GM23338 (cell line): Measurements from ENCODE around the gene AFF1. TPM values are rescaled to one million over a fixed set of nuclear protein-coding genes. Genes with fewer than 3 reads are reported as not detected.

Experiments used
- ATAC-seq: fragments of 200-7000 bp; cut with Tn5 transposase; 3 replicates; pipeline ENCODE4 v1.9.1; 2020
- DNase-seq: peaks from one replicate; pipeline ENCODE4 v3.0.0-alpha.2; 2015; ENCODE audit warnings: low spot score
- H2AFZ ChIP-seq: fragments of 200-600 bp; sonication (generic); 2 replicates; pipeline ENCODE4 v1.8.0; 2016; ENCODE audit warnings: antibody characterized with exemption, mild to moderate bottlenecking, moderate library complexity
- H3F3A ChIP-seq: fragments of 200-600 bp; sonication (generic); replicated peaks from 2 replicates; pipeline ENCODE4 v1.8.0; 2017; ENCODE audit warnings: antibody characterized with exemption, mixed run types, low read depth
- H3K27ac ChIP-seq: fragments of 200-600 bp; sonication (generic); 2 replicates; pipeline ENCODE4 v1.6.1; 2016; ENCODE audit warnings: low read depth
- H3K27me3 ChIP-seq: fragments of 200-600 bp; sonication (generic); 2 replicates; pipeline ENCODE4 v1.8.0; 2016; ENCODE audit warnings: mild to moderate bottlenecking, mixed run types, moderate library complexity; ENCODE audit not compliant: insufficient read depth
- H3K36me3 ChIP-seq: fragments of 200-600 bp; sonication (generic); 2 replicates; pipeline ENCODE4 v1.8.0; 2016; ENCODE audit warnings: mild to moderate bottlenecking; ENCODE audit not compliant: insufficient read depth
- H3K4me1 ChIP-seq: fragments of 200-600 bp; sonication (generic); 2 replicates; pipeline ENCODE4 v1.8.0; 2016; ENCODE audit warnings: mild to moderate bottlenecking, moderate library complexity; ENCODE audit not compliant: insufficient read depth
- H3K4me2 ChIP-seq: fragments of 200-600 bp; sonication (generic); 2 replicates; pipeline ENCODE4 v1.7.1; 2017; ENCODE audit warnings: mixed run types
- H3K4me3 ChIP-seq: fragments of 200-600 bp; sonication (generic); 2 replicates; pipeline ENCODE4 v1.6.1; 2016; ENCODE audit warnings: mixed run types
- H3K79me2 ChIP-seq: fragments of 200-600 bp; sonication (generic); replicated peaks from 2 replicates; pipeline ENCODE4 v1.8.0; 2017; ENCODE audit warnings: mild to moderate bottlenecking; ENCODE audit not compliant: insufficient read depth
- H3K9me2 ChIP-seq: fragments of 200-600 bp; sonication (generic); 2 replicates; pipeline ENCODE4 v1.8.0; 2017; ENCODE audit not compliant: insufficient read depth
- H4K20me1 ChIP-seq: fragments of 200-600 bp; sonication (generic); replicated peaks from 2 replicates; pipeline ENCODE4 v1.8.0; 2017; ENCODE audit warnings: mild to moderate bottlenecking; ENCODE audit not compliant: insufficient read depth
- H3K27ac Mint-ChIP-seq: 2 replicates; pipeline ENCODE4 v1.8.0; 2020; ENCODE audit warnings: inconsistent platforms, mild to moderate bottlenecking, moderate library complexity, mixed read lengths
- H3K27me3 Mint-ChIP-seq: 3 replicates; pipeline ENCODE4 v1.8.0; 2022; ENCODE audit warnings: low read depth, mild to moderate bottlenecking, moderate library complexity, mixed read lengths, inconsistent platforms; ENCODE audit not compliant: insufficient read depth, poor library complexity
- H3K36me3 Mint-ChIP-seq: 3 replicates; pipeline ENCODE4 v1.8.0; 2021; ENCODE audit warnings: low read depth, mild to moderate bottlenecking, inconsistent platforms, moderate library complexity, mixed read lengths
- H3K4me1 Mint-ChIP-seq: 3 replicates; pipeline ENCODE4 v1.8.0; 2020; ENCODE audit warnings: mild to moderate bottlenecking, inconsistent platforms, mixed read lengths
- H3K4me3 Mint-ChIP-seq: 3 replicates; pipeline ENCODE4 v1.8.0; 2021; ENCODE audit warnings: moderate library complexity, mild to moderate bottlenecking, inconsistent platforms, mixed read lengths
- H3K9me3 Mint-ChIP-seq: 3 replicates; pipeline ENCODE4 v1.8.0; 2020; ENCODE audit warnings: moderate library complexity, mild to moderate bottlenecking, inconsistent platforms, mixed read lengths
- CREB1 ChIP-seq: fragments of 250-450 bp; sonication (Bioruptor Pico); IDR thresholded peaks from 2 replicates; pipeline ENCODE4 v1.5.0; 2020; ENCODE audit warnings: low read depth, mild to moderate bottlenecking, moderate library complexity
- CTCF ChIP-seq, 2 experiments: fragments of 200-600 bp in 1 of 2; sonication (generic) in 1 of 2; conservative IDR thresholded peaks; 2 replicates each; pipeline versions ENCODE4 v1.5.1 to v1.6.1; 2016 to 2017; ENCODE audit warnings: antibody characterized with exemption in 2 of 2, low read depth in 2 of 2, mild to moderate bottlenecking in 2 of 2, moderate library complexity in 1 of 2
- ETS1 ChIP-seq: IDR thresholded peaks from 2 replicates; pipeline ENCODE4 v1.6.1; 2016; ENCODE audit warnings: antibody characterized with exemption
- EZH2 ChIP-seq: fragments of 200-600 bp; sonication (generic); IDR thresholded peaks from one replicate; pipeline ENCODE4 v1.8.0; 2017; ENCODE audit warnings: antibody characterized with exemption, mild to moderate bottlenecking, low read depth; ENCODE audit not compliant: unreplicated experiment
- EZH2phosphoT487 ChIP-seq: fragments of 200-600 bp; sonication (generic); IDR thresholded peaks from one replicate; pipeline ENCODE4 v1.8.1; 2018; ENCODE audit warnings: antibody characterized with exemption; ENCODE audit not compliant: unreplicated experiment
- JUNB ChIP-seq: IDR thresholded peaks from one replicate; pipeline ENCODE4 v1.6.1; 2016; ENCODE audit warnings: antibody characterized with exemption; ENCODE audit not compliant: unreplicated experiment
- NANOG ChIP-seq: IDR thresholded peaks from 2 replicates; pipeline ENCODE4 v1.6.1; 2016; ENCODE audit warnings: antibody characterized with exemption, borderline replicate concordance
- POLR2AphosphoS5 ChIP-seq: IDR thresholded peaks from 2 replicates; pipeline ENCODE4 v1.6.1; 2016; ENCODE audit warnings: antibody characterized with exemption, low read depth
- REST ChIP-seq: IDR thresholded peaks from one replicate; pipeline ENCODE4 v1.6.1; 2018; ENCODE audit warnings: antibody characterized with exemption; ENCODE audit not compliant: unreplicated experiment
- STAT1 ChIP-seq: IDR thresholded peaks from one replicate; pipeline ENCODE4 v1.6.1; 2016; ENCODE audit warnings: antibody characterized with exemption; ENCODE audit not compliant: unreplicated experiment
- ZNF114 ChIP-seq: fragments of 250-450 bp; sonication (Bioruptor Pico); IDR thresholded peaks from 2 replicates; pipeline ENCODE4 v1.5.0; 2020; ENCODE audit warnings: mild to moderate bottlenecking, moderate library complexity
- ZNF331 ChIP-seq: fragments of 250-450 bp; sonication (Bioruptor Pico); IDR thresholded peaks from 2 replicates; pipeline ENCODE4 v1.5.0; 2020; ENCODE audit warnings: low read depth, mild to moderate bottlenecking, moderate library complexity
- ZNF462 ChIP-seq: fragments of 250-450 bp; sonication (Bioruptor Pico); IDR thresholded peaks from 2 replicates; pipeline ENCODE4 v1.5.0; 2020; ENCODE audit warnings: mild to moderate bottlenecking, moderate library complexity
- polyA plus RNA-seq: library from polyadenylated mRNA; unstranded; fragments of >200 nt; fragmentation: Nextera tagmentation; extraction: Ambion mirVana; gene quantifications from 2 replicates; pipeline ENCODE4 v1.2.1, GENCODE V29; 2016
- total RNA-seq: library from RNA; depleted of rRNA; stranded (reverse); fragments of >200 nt; shearing (Covaris generic); gene quantifications from 2 replicates; pipeline ENCODE4 v1.2.3, GENCODE V29; 2014

AFF1 gene
- total and polyA plus RNA-seq, 2 experiments from 2014 or later = 42.6 to 67.2 TPM

- Histone ChIP-seq H3K4me1 (peaks cover 54% of the 10 kb centered on the region), H3K4me3 (no peak overlapping the region), H3K36me3 (no peaks in the 10 kb centered on the region), H3K4me2 (peak overlapping the region; percentile 1), H2AFZ (no peak overlapping the region), H3F3A (no peaks in the 10 kb centered on the region; the same call in 1 of the 2 replicates), H3K9me2 (no peaks in the 10 kb centered on the region), H3K27me3 (no peaks in the 10 kb centered on the region), H3K79me2 (peaks cover 35% of the 10 kb centered on the region), H4K20me1 (no peaks in the 10 kb centered on the region), H3K27ac (peak overlapping the region; percentile 1; the same call in 1 of the 2 replicates)
- DNase-seq (no peak), ATAC-seq (no peak)
- H3K27me3 Mint-ChIP-seq = peaks cover 9% of the 10 kb centered on the region
- H3K4me1 Mint-ChIP-seq = peaks cover 60% of the 10 kb centered on the region
- peak overlapping the region; percentile 30; the same call in 1 of the 2 replicates for H3K27ac Mint-ChIP-seq
- peaks cover 5% of the 10 kb centered on the region; the same call in 2 of the 3 replicates for H3K9me3 Mint-ChIP-seq
- TF ChIP-seq POLR2AphosphoS5 = no peak
- no peak for TF ChIP-seq ZNF462
- no peak for TF ChIP-seq ZNF114 (CRISPR knock-in tag)
- no peak for TF ChIP-seq ZNF331
- no peak for TF ChIP-seq CREB1 (CRISPR knock-in tag)
- TF ChIP-seq EZH2phosphoT487 = no peak
- TF ChIP-seq NANOG = no peak
- no peak for TF ChIP-seq STAT1
- TF ChIP-seq EZH2 = no peak
- TF ChIP-seq JUNB = no peak
- no peak for TF ChIP-seq CTCF (conservative IDR thresholded peaks at IDR 0.05; ENCODE audit: low read depth in 2 of 2)
- TF ChIP-seq REST = no peak
- TF ChIP-seq ETS1 = no peak
- H3K36me3 Mint-ChIP-seq = peaks cover 15% of the 10 kb centered on the region
- H3K4me3 Mint-ChIP-seq = no peak overlapping the region
These were observed 64.4 kb downstream of the AFF1 start for GRCh38 chr4:86999136-86999643.
